Stimulated activated CD4-positive, alpha-beta T cell treated with anti-CD3 and anti-CD28 coated beads, Interleukin-4, amount 100 ng/mL, for 4 hours (primary cell): ENCODE measurements around the gene ZSCAN2.
A peak's percentile ranks its signal among the peaks of the same experiment; 100 is the strongest.
"Not testable (repeated sequence)": the region's sequence is repeated elsewhere in the genome, so short reads cannot be mapped to it uniquely, and the experiment has no call there.

Experiments
- DNase-seq, 2 experiments: peaks; one replicate each; pipeline ENCODE4 v3.0.0-alpha.2; 2020

The ZSCAN2 gene

GRCh38 chr15:84599906-84600305 is 903 bp upstream of the ZSCAN2 start:
- DNase-seq: no peak

GRCh38 chr15:84600331-84600686 is 500 bp upstream of the ZSCAN2 start:
- peak; percentile 42 to 54 for DNase-seq

DNA sequence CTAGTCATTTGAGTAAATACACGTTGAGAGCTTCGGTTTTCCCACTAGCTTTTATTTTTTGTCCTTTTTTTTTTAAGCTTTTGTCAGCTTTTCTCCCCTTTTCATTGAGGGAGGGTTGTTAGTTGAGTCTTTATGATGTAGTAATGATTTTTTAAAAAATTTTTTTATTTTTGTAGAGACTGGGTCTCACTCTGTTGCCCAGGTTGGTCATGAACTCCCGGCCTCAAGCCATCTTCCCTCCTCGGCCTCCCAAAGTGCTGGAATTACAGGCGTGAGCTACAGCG is 688 bp downstream of the ZSCAN2 start:
- DNase-seq: no peak

DNA sequence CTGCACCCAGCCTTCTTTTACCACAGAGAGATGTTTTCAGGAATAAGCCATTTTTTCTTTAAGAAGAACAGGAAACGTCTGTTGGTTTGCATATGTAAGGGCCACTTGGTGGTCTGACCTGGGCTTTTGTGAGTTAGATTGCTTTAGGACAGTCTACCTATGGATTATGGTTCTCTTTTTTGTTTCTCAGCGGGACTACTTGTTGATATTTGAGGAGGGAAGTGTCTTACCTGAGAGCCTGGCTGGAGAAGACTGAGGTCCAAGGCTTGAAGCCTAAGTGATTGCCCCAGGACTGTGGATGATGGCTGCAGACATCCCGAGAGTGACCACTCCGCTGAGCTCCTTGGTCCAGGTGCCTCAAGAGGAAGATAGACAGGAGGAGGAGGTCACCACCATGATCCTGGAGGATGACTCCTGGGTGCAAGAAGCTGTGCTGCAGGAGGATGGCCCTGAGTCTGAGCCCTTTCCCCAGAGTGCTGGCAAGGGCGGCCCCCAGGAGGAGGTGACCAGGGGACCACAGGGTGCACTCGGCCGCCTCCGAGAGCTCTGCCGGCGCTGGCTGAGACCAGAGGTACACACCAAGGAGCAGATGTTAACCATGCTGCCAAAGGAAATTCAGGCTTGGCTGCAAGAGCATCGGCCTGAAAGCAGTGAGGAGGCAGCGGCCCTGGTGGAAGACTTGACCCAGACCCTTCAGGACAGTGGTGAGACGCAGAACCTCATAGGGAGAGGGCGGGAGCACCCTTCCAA is 3.0 kb downstream of the ZSCAN2 start:
- DNase-seq: no peak

GRCh38 chr15:84604826-84605553 is 4.2 kb downstream of the ZSCAN2 start:
- DNase-seq: peak; percentile 21 to 30

DNA sequence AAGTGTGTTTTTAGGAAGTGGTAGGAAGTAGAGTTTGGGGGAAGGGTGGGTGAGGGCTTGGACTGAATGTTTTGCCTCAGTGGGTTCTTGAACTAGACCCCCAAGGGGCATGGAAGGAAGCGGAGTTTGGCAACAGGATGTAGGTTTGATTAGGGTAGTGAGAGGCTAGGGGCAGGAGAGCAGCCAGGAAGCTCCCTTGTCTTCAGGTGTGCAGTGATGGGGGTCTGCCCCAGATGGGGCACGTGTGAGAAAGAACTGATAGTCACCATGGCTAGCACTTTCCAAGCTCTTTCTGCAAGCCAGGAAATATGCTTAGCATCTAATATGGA is 4.7 kb downstream of the ZSCAN2 start:
- no peak for DNase-seq

- no peak for DNase-seq
Measured at GRCh38 chr15:84606653-84607120, 5.9 kb downstream of the ZSCAN2 start.

- no peak for DNase-seq
Measured at GRCh38 chr15:84608707-84609284, 8.0 kb downstream of the ZSCAN2 start.

GRCh38 chr15:84609818-84610525 is 9.2 kb downstream of the ZSCAN2 start:
- DNase-seq: no peak

DNA sequence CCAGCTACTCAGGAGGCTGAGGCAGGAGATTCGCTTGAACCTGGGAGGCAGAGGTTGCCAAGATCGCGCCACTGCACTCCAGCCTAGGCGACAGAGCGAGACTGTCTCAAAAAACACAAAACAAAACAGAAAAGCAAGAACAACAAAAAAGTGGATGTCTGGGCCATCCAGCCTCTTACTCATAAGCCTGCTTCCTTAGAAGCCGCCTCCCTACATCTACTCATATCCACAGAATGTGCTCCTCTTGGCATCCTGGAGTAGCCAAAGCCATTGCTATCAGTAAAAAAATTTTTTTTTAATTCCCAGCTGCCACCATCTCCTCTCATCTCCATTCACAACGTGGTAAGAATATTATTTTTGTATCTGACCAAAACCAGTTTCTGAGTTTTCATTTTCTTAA is 10.8 kb downstream of the ZSCAN2 start:
- no peak for DNase-seq

DNA sequence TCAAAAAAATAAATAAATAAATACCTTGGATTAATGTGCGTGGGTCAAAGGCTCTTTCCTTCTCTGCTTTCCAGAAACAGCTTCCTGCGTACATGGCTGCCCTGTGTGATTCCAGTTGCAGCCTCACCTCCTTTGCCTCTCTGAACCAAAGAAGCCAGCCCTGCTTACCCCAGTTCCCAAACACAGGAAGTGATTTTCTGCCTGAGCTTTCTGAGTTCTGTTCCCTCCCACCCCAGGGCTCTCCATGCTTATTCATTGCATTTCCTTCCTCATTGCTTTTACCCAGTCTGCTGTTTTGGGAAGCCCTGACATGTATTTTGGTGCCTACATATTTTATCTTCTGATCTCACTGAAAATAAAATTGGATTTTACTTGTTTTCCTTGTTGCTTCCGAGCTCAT is 15.4 kb downstream of the ZSCAN2 start:
- DNase-seq: no peak

DNA sequence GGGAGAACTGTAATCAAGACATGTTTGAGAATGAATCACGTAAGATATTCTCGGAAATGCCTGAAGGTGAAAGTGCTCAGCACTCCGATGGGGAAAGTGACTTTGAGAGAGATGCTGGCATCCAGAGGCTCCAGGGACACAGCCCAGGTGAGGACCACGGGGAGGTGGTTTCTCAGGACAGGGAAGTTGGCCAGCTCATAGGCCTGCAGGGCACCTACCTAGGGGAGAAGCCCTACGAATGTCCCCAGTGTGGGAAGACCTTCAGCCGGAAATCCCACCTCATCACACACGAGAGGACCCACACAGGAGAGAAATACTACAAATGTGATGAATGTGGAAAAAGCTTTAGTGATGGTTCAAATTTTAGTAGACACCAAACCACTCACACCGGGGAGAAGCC is 19.8 kb downstream of the ZSCAN2 start:
- no peak for DNase-seq

DNA sequence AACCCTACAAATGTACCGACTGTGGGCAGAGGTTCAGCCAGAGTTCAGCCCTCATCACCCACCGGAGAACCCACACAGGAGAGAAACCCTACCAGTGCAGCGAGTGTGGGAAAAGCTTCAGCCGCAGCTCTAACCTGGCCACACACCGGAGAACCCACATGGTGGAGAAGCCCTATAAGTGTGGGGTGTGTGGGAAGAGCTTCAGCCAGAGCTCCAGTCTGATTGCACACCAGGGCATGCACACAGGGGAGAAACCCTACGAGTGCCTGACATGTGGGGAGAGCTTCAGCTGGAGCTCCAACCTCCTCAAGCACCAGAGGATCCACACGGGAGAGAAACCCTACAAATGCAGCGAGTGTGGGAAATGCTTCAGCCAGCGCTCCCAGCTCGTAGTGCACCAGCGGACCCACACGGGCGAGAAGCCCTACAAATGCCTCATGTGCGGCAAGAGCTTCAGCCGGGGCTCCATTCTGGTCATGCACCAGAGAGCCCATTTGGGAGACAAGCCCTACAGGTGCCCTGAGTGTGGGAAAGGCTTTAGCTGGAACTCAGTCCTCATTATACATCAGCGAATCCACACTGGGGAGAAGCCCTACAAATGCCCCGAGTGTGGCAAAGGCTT is 20.7 kb downstream of the ZSCAN2 start:
- no peak for DNase-seq

DNA sequence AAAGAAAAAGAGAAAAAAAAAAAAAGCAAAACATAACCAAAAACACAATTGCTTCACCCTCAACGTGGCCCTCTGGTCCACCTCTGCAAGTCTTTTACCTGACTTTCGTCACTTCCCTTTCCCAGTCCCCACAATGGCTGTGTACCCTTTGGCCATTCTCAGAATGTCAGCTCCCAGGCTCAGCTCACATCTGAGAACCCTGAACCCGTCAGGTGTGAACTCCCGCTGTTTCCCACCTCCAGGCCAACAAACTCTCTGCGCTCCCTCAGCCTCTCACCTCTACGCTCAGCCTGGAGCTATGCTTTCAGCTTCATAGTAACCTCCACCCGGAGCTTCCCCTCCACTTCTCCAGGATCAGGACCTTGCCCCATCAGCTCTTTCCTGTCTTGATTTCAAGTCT is 23.6 kb downstream of the ZSCAN2 start:
- no peak for DNase-seq

DNA sequence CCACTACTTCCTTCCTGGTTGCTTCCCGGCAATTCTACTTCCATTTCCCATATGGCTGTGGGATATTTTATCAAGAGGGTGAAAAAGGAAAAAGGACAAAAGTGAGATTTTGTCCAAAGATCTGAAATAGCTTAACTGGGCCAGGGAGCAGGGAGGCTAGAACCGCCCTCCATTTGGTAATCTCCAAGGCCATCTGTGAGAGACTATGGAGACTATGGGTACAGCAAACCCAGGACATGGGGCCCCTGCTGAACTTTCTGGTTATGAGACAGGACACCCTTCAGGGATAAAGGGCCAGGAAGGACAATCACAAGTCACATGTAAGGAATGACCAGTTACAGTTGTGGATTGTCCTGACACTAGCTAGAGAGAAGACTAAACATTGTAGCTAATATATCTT is 24.3 kb downstream of the ZSCAN2 start:
- DNase-seq: no peak

DNA sequence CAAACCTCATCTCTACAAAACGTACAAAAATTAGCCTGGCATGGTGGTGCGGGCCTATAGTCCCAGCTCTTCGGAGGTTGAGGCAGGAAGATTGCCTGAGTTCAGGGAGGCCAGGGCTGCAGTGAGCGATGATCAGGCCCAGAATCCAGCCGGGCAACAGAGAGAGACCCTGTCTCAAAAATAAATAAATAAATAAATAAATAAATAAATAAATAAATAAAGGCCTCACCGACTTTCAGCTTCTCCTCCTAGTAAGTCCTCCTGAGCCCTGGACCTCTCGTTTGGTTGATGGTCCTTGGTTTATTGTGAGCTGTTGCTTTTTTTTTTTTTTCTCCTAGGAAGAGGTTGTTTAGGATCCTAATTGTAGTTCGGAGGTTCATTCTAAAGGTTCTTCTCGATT is 28.2 kb downstream of the ZSCAN2 start:
- DNase-seq: no peak

- no peak for DNase-seq
Measured at GRCh38 chr15:84631706-84632272, 31.0 kb downstream of the ZSCAN2 start.

- peak; percentile 63 to 71 for DNase-seq
Measured at GRCh38 chr15:84633311-84634227, 32.8 kb downstream of the ZSCAN2 start.

DNA sequence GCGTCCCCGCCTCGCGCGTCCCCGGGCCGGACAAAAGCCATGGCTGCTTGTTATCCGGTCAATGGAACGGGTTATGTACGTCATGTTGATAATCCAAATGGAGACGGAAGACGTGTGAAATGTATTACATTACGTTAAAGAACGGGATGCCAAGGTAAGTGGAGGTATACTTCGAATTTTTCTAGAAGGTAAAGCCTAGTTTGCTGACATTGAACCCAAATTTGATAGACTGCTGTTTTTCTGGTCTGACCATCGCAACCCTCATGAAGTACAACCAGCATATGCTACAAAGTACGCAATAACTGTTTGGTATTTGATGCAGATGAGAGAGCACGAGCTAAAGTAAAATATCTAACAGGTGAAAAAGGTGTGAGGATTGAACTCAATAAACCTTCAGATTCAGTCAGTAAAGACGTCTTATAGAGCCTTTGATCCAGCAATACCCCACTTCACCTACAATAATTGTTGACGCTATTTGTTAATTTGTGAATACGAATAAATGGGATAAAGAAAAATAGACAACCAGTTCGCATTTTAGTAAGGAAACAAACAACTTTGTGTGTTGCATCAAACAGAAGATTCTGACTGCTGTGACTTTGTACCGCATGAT is 33.5 kb downstream of the ZSCAN2 start:
- no peak for DNase-seq

DNA sequence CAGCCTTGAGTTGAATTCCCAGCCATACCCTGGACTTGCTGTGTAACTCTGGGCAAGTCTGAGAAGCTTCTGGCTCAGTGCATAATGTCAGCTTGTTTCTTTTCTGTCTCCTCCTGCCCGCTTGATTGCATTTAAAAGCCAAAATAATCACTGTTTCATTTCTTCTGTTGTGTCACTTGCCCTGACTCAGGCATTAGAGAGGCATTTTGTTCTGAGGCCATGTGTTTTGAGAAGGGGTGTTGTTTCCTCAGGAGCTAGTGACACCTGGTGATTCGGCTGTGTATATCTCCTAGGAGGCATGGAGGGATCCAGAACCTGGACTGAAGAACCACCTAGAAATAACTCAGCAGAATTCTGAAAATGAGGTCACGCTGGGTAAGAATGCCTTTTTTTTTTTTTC is 37.3 kb downstream of the ZSCAN2 start:
- DNase-seq: no peak

DNA sequence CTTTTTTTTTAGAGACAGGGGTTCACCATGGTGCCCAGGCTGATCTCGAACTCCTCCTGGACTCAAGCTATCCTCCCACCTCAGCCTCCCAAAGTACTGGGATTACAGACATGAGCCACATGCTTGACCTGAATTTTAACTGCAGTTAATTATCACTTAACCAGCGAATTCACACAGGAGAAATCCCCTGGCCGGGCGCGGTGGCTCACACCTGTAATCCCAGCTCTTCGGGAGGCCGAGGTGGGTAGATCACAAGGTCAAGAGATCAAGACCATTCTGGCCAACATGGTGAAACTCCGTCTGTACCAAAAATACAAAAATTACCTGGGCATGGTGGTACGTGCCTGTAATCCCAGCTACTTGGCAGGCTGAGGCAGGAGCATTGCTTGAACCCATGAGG is 41.1 kb downstream of the ZSCAN2 start:
- not testable (repeated sequence) for DNase-seq

- not testable (repeated sequence) for DNase-seq
Measured at GRCh38 chr15:84642640-84643039, 41.8 kb downstream of the ZSCAN2 start.
